Esophagus (tissue), 2 donors: ENCODE results near the gene TTLL9. TPM values are rescaled to one million over a fixed set of nuclear protein-coding genes. Genes with fewer than 3 reads are reported as not detected.

ENCODE experiments used
- H3K27ac ChIP-seq, 2 donors: one replicate each; pipeline ENCODE4 v1.5.1; 2013; ENCODE audit warnings: low read depth in 2 of 2, mild to moderate bottlenecking in 2 of 2, inconsistent platforms in 1 of 2, low read length in 1 of 2, moderate library complexity in 1 of 2
- H3K27me3 ChIP-seq, 2 donors: one replicate each; pipeline ENCODE4 v1.6.1; 2013; ENCODE audit warnings: low read length in 2 of 2, control low read depth in 1 of 2, mild to moderate bottlenecking in 1 of 2; ENCODE audit not compliant: insufficient read depth in 2 of 2, control insufficient read depth in 1 of 2
- H3K36me3 ChIP-seq, 2 donors: one replicate each; pipeline ENCODE4 v1.6.1; 2013; ENCODE audit warnings: low read length in 1 of 2; ENCODE audit not compliant: control insufficient read depth in 2 of 2, insufficient read depth in 2 of 2
- H3K4me1 ChIP-seq, 2 donors: one replicate each; pipeline ENCODE4 v1.6.1; 2013; ENCODE audit warnings: low read length in 1 of 2; ENCODE audit not compliant: control insufficient read depth in 2 of 2, insufficient read depth in 2 of 2
- H3K4me3 ChIP-seq, 2 donors: one replicate each; pipeline ENCODE4 v1.5.1; 2013; ENCODE audit warnings: low read length in 2 of 2, mild to moderate bottlenecking in 2 of 2, low read depth in 1 of 2, moderate library complexity in 1 of 2
- H3K9me3 ChIP-seq, 2 donors: one replicate each; pipeline ENCODE4 v1.6.1; 2013; ENCODE audit warnings: mild to moderate bottlenecking in 2 of 2, low read depth in 1 of 2, low read length in 1 of 2, moderate library complexity in 1 of 2; ENCODE audit not compliant: control insufficient read depth in 2 of 2, insufficient read depth in 1 of 2
- WGBS, 2 donors: extraction: QIAGEN DNeasy Blood & Tissue Kit; methylation state at CpG; one replicate each; pipeline ENCODE4 v1.1.7; 2013; 5-methylcytosine and 5-hydroxymethylcytosine counted together
- polyA plus RNA-seq, 2 donors: library from polyadenylated mRNA; stranded (reverse); fragments of 200-250 nt; gene quantifications; one replicate each; pipeline ENCODE4 v1.2.3, GENCODE V29; 2013
- donor health status: healthy with polysubstance abuse.
- donor health status: Bipolar disorder and iron deficiency.

TTLL9 gene
- polyA plus RNA-seq, 2 donors, result 0.12 to 0.14 TPM

DNA sequence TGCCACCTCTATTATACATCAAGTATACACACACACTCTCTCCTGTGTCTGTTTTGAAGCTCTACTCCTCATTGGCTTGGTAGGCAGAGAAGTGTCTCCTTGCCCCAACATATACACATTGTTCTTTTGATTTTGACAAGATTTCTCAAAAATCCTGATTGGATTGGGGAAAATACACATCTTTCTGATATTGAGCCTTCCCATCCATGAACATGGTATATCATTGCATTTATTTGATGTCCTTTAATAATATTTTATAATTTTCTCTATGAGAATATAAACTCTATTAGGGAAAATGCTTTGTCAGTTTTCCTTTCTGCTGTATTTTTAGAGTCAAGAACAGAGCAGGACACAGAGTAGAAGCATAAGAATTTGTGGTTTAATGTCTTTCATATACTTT, 7.2 kb downstream of the TTLL9 start:
- no peaks in the 10 kb centered on the region for H3K27me3 ChIP-seq
- H3K4me3 ChIP-seq, result no peak overlapping the region
- no peaks in the 10 kb centered on the region for H3K4me1 ChIP-seq
- H3K27ac ChIP-seq, result no peak overlapping the region
- H3K36me3 ChIP-seq, result no peaks in the 10 kb centered on the region
- no peaks in the 10 kb centered on the region for H3K9me3 ChIP-seq

DNA sequence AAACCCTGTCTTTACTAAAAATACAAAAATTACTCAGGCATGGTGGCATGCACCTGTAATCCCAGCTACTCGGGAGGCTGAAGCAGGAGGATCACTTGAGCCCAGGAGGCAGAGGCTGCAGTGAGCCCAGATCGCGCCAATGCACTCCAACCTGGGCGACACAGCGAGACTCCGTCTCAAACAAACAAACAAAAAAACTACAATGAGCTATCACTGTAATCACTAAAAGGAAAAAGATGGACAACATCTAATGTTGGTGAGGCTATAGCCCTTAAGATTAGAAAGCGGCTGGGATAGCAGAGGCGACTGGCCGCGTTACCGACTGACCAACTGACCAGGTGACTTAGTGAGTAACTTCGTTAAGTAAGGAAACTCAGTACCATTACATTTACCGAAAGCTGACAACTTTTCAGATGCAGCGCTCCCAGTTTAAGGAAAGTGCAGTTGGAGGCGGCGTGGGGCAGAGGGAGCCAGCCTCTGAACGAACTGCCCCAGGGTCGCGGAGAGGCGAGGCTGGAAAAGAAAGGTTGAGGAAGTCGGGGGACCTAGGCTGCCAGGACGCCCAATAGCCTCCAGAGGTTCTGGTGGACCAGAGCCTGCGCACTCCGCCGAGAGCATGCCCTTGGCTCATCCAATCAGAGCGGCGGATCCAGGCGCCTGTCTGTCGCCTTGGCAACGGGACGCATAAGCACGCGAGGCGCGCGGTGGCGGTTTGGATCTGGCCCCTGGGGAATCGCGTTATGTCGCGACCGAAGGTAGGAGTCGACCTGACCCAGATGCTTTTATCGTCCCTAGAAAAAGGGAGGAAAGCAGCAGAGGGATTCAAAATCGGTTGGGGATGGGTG, 8.9 kb downstream of the TTLL9 start:
- Histone ChIP-seq H3K36me3 (no peaks in the 10 kb centered on the region), H3K27me3 (no peaks in the 10 kb centered on the region), H3K27ac (peak overlapping the region; percentile 66 to 72), H3K4me3 (peak overlapping the region; percentile 58 to 68), H3K4me1 (no peaks in the 10 kb centered on the region), H3K9me3 (no peaks in the 10 kb centered on the region)
- WGBS, 2 donors, result 6% methylated on average over 45 of the region's 45 CpGs

DNA sequence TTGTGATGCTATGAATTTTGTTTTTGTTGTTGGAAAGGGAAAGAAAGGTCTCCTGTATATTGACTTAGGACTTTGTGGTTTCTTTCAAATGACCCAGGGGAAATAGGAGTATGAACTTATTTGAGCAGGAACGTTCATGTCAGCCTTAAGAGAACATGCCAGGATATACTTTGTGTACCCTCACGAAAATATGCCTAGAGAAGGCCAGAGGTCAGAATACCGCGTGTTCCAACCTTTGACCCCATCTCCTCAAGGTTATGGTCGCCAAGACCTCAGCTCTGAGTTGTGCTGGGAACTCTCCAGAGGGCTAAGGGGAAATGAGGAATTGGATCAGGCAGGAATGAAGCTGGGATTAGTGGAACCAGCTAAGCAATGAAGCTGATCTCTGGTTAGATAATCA, 11.5 kb downstream of the TTLL9 start:
- Histone ChIP-seq H3K27ac (no peak overlapping the region), H3K27me3 (no peaks in the 10 kb centered on the region), H3K9me3 (no peaks in the 10 kb centered on the region), H3K4me3 (no peak overlapping the region), H3K36me3 (no peaks in the 10 kb centered on the region), H3K4me1 (no peaks in the 10 kb centered on the region)
- 58 to 64% methylated on average over 5 of the region's 5 CpGs for WGBS, 2 donors

DNA sequence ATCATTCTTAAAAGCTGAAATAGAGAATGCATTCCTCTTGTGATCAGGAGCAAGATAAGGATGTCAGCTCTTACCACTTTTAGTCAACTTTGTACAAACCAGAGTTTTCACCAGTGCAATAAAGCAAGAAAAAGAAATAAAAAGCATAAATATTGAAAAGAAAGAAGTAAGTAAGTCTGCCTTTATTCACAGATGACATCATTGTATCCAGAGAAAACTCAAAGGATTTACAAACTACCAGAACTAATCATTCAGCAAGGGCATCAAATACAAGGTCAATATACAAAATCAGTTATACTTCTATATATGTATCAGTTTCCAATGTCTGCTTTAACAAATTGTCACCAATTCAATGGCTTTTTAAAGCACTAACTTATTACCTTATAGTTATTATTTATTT, 13.4 kb downstream of the TTLL9 start:
- H3K9me3 ChIP-seq, result no peaks in the 10 kb centered on the region
- no peak overlapping the region for H3K4me3 ChIP-seq
- H3K27me3 ChIP-seq, result no peaks in the 10 kb centered on the region
- no peaks in the 10 kb centered on the region for H3K36me3 ChIP-seq
- no peaks in the 10 kb centered on the region for H3K4me1 ChIP-seq
- no peak overlapping the region for H3K27ac ChIP-seq

DNA sequence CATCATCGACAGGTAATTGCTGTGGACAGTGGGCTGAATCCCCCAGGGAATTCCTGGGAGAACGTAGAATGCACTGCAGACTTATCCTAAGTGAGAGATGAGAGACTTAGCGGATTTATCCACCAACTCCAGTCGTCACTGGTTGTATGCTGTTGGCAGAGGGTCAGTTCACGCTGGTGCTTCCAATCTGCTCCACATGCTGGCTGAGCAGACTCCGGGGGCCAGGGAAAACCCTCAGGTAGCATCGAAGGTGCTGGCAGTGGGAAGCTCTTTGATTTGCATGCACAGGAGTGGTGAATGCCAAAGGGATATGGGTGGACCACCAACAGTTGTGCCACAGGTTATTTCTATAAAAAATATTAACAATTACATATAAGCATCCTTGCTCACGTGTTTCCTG, 20.2 kb downstream of the TTLL9 start:
- H3K36me3 ChIP-seq, result no peaks in the 10 kb centered on the region
- no peaks in the 10 kb centered on the region for H3K9me3 ChIP-seq
- H3K4me3 ChIP-seq, result no peak overlapping the region
- WGBS, 2 donors, result 68 to 74% methylated on average over 8 of the region's 8 CpGs
- H3K4me1 ChIP-seq, result no peaks in the 10 kb centered on the region
- H3K27me3 ChIP-seq, result no peaks in the 10 kb centered on the region
- no peak overlapping the region for H3K27ac ChIP-seq

DNA sequence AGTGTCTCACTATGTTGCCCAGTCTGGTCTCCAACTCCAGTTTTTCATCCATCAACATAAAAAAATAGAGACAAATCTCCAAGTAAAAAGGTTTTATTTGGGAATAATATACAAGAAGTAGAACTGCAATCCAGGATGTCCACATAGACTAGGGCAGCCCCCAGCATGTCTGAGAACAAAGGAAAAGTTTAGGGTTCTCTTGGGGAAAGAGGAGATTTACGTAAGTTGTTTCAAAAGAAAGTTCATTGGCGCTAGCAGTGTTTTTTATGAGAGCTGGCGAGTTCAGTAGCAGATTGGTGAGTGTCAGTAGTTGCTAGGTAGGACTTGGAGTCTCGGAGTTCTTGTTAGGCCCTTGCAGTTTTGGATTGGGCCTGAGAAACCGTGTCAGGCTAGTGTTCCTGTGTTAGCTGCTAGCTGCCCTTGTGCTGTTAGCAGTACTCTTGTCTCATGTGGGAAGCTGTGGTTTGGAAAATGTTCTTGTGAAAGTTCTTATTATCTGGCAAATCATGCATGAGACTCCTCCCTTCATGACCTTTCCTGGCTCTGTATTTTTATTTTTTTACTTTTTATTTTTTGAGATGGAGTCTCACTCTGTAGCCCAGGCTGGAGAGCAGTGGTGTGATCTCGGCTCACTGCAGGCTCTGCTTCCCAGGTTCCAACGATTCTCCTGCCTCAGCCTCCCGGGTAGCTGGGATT, 24.7 kb downstream of the TTLL9 start:
- no peaks in the 10 kb centered on the region for H3K4me1 ChIP-seq
- H3K36me3 ChIP-seq, result no peaks in the 10 kb centered on the region
- 44 to 48% methylated on average over 8 of the region's 8 CpGs for WGBS, 2 donors
- no peak overlapping the region for H3K4me3 ChIP-seq
- H3K9me3 ChIP-seq, result no peaks in the 10 kb centered on the region
- H3K27ac ChIP-seq, result no peak overlapping the region
- H3K27me3 ChIP-seq, result no peaks in the 10 kb centered on the region

DNA sequence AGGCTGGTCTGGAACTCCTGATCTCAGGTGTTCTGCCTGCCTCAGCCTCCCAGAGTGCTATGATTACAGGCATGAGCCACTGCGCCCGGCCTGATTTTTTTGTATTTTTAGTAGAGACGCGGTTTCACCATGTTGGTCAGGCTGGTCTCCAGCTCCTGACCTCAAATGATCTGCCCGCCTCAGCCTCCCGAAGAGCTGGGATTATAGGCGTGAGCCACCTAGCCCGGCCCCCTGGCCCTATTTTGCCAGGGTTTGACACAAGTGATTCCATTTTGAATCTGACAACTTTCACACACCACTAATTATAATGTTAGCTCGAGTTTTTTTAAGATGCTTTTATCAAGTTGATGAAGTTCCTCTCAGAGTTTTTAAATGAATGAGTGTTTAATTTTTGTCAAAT, 25.6 kb downstream of the TTLL9 start:
- no peak overlapping the region for H3K27ac ChIP-seq
- no peaks in the 10 kb centered on the region for H3K27me3 ChIP-seq
- H3K9me3 ChIP-seq, result no peaks in the 10 kb centered on the region
- H3K4me3 ChIP-seq, result no peak overlapping the region
- H3K4me1 ChIP-seq, result no peaks in the 10 kb centered on the region
- H3K36me3 ChIP-seq, result no peaks in the 10 kb centered on the region
- WGBS, 2 donors, result 92 to 95% methylated on average over 9 of the region's 9 CpGs

DNA sequence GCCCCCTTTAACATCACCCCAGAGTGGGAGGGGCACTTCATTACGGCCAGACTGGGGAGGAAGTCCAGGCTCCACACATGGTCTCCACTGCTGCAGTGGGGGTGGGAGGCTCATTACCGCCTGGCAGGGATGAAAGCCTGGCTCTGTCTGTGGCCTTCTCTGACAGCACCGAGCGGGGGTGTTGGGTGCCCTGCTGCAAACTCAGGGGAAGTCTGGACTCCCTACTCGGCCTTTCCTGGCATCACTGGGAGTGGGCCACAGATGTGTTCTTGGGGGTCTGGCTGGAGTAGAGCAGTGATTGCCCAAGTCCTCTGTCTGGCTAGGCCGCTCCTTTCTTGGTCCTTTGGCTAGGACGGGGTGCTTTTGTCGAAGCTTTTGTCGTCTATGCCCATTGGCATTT, 27.1 kb downstream of the TTLL9 start:
- H3K36me3 ChIP-seq, result no peaks in the 10 kb centered on the region
- WGBS, 2 donors, result 79 to 84% methylated on average over 9 of the region's 9 CpGs
- no peak overlapping the region for H3K4me3 ChIP-seq

DNA sequence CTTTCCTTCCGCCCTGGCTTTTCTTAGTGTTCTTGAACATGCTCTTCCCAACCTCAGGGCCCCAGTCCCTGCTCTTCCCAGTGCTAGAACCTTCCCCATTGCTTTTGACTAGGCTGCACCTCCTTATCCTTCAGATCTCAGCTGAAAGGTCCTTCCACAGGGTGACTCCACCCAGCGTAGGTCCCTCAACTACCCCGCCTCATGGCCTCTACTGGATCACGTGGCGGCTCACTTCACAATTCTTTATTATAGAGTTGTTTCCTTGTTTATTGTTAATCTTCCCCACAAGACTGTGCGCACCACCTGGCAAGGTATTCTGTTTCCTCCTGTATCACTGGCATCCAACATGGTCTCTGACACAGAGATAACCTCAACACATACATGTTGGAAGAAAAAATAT, 31.2 kb downstream of the TTLL9 start:
- 75 to 85% methylated on average over 6 of the region's 6 CpGs for WGBS, 2 donors
- Histone ChIP-seq H3K4me3 (no peak overlapping the region), H3K27me3 (no peaks in the 10 kb centered on the region), H3K9me3 (no peaks in the 10 kb centered on the region), H3K36me3 (no peaks in the 10 kb centered on the region), H3K27ac (no peak overlapping the region), H3K4me1 (no peaks in the 10 kb centered on the region)

More for the DNA sequence above, 27.1 kb downstream of the TTLL9 start:
- no peaks in the 10 kb centered on the region for H3K27me3 ChIP-seq
- H3K9me3 ChIP-seq, result no peaks in the 10 kb centered on the region
- H3K4me1 ChIP-seq, result no peaks in the 10 kb centered on the region
- no peak overlapping the region for H3K27ac ChIP-seq
